ENCODE results near the gene ZNF664. TPM values are rescaled to one million over a fixed set of nuclear protein-coding genes. Genes with fewer than 3 reads are reported as not detected.

ZNF664 gene
- total RNA-seq, 1 experiment from 2014 or later, result 124 TPM

DNA sequence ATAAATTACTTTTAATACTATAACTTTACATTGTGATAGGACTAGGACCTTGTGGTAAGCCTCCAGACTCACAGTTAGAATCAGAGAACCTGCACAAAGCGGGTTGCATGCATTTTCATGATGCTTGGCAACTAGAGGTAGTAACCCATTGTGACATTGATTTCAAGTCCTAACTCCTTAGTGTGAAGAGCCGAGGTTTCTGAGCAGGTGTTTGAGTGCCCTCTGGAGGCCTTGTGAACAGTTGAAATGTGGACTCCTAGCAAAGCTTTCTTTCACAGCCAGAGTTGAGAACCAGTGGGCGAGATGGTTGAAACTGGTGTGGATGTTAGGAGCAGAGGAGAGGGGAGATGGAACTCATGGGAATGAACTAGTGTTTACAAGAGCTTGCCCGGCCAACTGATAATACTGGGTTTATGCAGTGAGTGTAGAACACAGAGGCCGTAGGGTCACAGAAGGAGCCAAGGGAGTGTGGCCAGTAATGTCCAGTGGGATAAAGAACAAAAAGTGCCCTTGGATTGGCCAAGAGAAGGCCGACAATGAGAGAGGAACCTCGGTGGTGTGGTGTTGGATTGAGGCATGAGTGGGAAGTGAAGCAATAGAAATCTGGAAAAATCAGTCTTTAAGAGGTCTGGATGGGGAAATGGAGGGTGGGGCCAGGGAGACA lies 10.9 kb downstream of the ZNF664 start:
- no peak overlapping the region for H3K4me3 ChIP-seq (replicated peaks in 1 of 2; ENCODE audit: low read depth in 1 of 2, low read length in 2 of 2)
- no peak overlapping the region for H3K27ac ChIP-seq (ENCODE audit: low read depth, low read length)
- H3K9me3 ChIP-seq (ENCODE audit: control insufficient read depth in 1 of 2, insufficient read depth in 1 of 2, low read depth in 1 of 2, low read length in 2 of 2), result no peaks in the 10 kb centered on the region
- H3K9ac ChIP-seq (ENCODE audit: low read length), result no peak overlapping the region
- intact Hi-C loops (cut with micrococcal nuclease), result loop anchor here (1.0 to 5.0 kb wide), 2 partner anchors 79 to 182 kb away; no protein-coding TSS in a partner anchor
- peak; percentile 96 for ATAC-seq
- H3K4me2 ChIP-seq (ENCODE audit: low read length), result no peak overlapping the region
- H4K20me1 ChIP-seq (ENCODE audit: insufficient read depth), result peaks cover 7% of the 10 kb centered on the region; the same call in 1 of the 2 replicates
- RAD21 ChIA-PET (ENCODE audit: low non-redundant PET in 1 of 2, low total read pairs in 2 of 2, uncharacterized antibody in 2 of 2, unreplicated experiment in 2 of 2), result no interaction called here
- no peaks in the 10 kb centered on the region for H3K27me3 ChIP-seq (ENCODE audit: insufficient read depth, low read length)
- DNase-seq (ENCODE audit: low read depth, low spot score), result peak; percentile 60
- H2AFZ ChIP-seq (ENCODE audit: low read depth, low read length, poor library complexity, severe bottlenecking), result no peak overlapping the region
- H3K4me1 ChIP-seq (ENCODE audit: control insufficient read depth in 1 of 2, insufficient read depth in 2 of 2, low read length in 2 of 2), result no peaks in the 10 kb centered on the region
- peaks cover 7 to 14% of the 10 kb centered on the region in 2 experiments; a peak in 3 of 4 replicates for H3K36me3 ChIP-seq (ENCODE audit: control insufficient read depth in 1 of 2, insufficient read depth in 2 of 2, low read length in 2 of 2)
- POLR2A ChIA-PET, result no interaction called here
- no peaks in the 10 kb centered on the region for H3K9me2 ChIP-seq (ENCODE audit: insufficient read depth)
- TF ChIP-seq, protein P1, sequence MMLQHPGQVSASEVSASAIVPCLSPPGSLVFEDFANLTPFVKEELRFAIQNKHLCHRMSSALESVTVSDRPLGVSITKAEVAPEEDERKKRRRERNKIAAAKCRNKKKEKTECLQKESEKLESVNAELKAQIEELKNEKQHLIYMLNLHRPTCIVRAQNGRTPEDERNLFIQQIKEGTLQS (IDR thresholded peaks at IDR 0.05), result no peak
- TF ChIP-seq JUND (IDR thresholded peaks at IDR 0.05) (no peak), EZH2phosphoT487 (IDR thresholded peaks at IDR 0.05; ENCODE audit: borderline replicate concordance) (no peak), ZFX (IDR thresholded peaks at IDR 0.05) (no peak), SIN3A (IDR thresholded peaks at IDR 0.05; ENCODE audit: low read depth) (no peak), TCF7L2 (IDR thresholded peaks at IDR 0.05; ENCODE audit: borderline replicate concordance, extremely low read depth, insufficient read depth, insufficient read length) (no peak), YY1 (IDR thresholded peaks at IDR 0.05; ENCODE audit: extremely low read depth, insufficient replicate concordance, low read depth, low read length) (no peak), CEBPB (IDR thresholded peaks at IDR 0.05; ENCODE audit: low read depth) (no peak), POLR2AphosphoS5 (IDR thresholded peaks at IDR 0.05; ENCODE audit: low read depth, low read length) (no peak), RAD21 (IDR thresholded peaks at IDR 0.05; ENCODE audit: low read depth) (peak; percentile 84), SP1 (IDR thresholded peaks at IDR 0.05; ENCODE audit: low read depth) (no peak), POLR2A (IDR thresholded peaks at IDR 0.05; ENCODE audit: borderline replicate concordance, extremely low read depth, insufficient read depth, insufficient read length) (no peak)
- TF ChIP-seq, protein P2, sequence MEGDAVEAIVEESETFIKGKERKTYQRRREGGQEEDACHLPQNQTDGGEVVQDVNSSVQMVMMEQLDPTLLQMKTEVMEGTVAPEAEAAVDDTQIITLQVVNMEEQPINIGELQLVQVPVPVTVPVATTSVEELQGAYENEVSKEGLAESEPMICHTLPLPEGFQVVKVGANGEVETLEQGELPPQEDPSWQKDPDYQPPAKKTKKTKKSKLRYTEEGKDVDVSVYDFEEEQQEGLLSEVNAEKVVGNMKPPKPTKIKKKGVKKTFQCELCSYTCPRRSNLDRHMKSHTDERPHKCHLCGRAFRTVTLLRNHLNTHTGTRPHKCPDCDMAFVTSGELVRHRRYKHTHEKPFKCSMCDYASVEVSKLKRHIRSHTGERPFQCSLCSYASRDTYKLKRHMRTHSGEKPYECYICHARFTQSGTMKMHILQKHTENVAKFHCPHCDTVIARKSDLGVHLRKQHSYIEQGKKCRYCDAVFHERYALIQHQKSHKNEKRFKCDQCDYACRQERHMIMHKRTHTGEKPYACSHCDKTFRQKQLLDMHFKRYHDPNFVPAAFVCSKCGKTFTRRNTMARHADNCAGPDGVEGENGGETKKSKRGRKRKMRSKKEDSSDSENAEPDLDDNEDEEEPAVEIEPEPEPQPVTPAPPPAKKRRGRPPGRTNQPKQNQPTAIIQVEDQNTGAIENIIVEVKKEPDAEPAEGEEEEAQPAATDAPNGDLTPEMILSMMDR (IDR thresholded peaks at IDR 0.05 in 2 of 3, conservative IDR thresholded peaks at IDR 0.05 in 1 of 3; ENCODE audit: borderline replicate concordance in 1 of 3, insufficient read depth in 1 of 3, low read depth in 2 of 3, low read length in 2 of 3), result peak; percentile 67 to 75 (median 73); a peak in 5 of 6 replicates
- TF ChIP-seq, protein P3, sequence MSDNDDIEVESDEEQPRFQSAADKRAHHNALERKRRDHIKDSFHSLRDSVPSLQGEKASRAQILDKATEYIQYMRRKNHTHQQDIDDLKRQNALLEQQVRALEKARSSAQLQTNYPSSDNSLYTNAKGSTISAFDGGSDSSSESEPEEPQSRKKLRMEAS (IDR thresholded peaks at IDR 0.05), result no peak
- peaks cover 92% of the 10 kb centered on the region for H3K79me2 ChIP-seq (ENCODE audit: insufficient read depth, low read length)
- CTCF ChIA-PET, result interaction anchor here (1.9 to 2.4 kb wide), 3 partner anchors 79 to 181 kb away, joined by 4 to 10 read pairs (median 9); no protein-coding TSS in a partner anchor
- BruUV-seq (replicated peaks), result no TSS peak

Data from HCT116 (cell line).